Iris pigment epithelial cell (primary cell): ENCODE data around the gene PSMB5.

Experiments used
- DNase-seq: peaks from one replicate; pipeline ENCODE4 v3.0.0-alpha.2; 2011; ENCODE audit warnings: low read depth

PSMB5 gene

GRCh38 chr14:23058654-23059504 lies 24.2 kb upstream of the PSMB5 start:
- no peak for DNase-seq

GRCh38 chr14:23057757-23058653 lies 23.3 kb upstream of the PSMB5 start:
- peak; percentile 76 for DNase-seq

- DNase-seq = peak; percentile 71
These were observed 22.5 kb upstream of the PSMB5 start, which contains the start of gene CDH24 for GRCh38 chr14:23056956-23057756. CDH24 (minus strand) TSS chr14:23057520; CDS start chr14:23055733, 1,787 bp downstream.

GRCh38 chr14:23056145-23056955 lies 21.6 kb upstream of the PSMB5 start:
- peak; percentile 66 for DNase-seq

GRCh38 chr14:23055621-23056144 lies 21.0 kb upstream of the PSMB5 start:
- DNase-seq = no peak

- no peak for DNase-seq
These were observed 20.4 kb upstream of the PSMB5 start for GRCh38 chr14:23055147-23055550.

GRCh38 chr14:23054000-23054811 lies 19.5 kb upstream of the PSMB5 start:
- DNase-seq = no peak

- DNase-seq = no peak
These were observed 18.7 kb upstream of the PSMB5 start for GRCh38 chr14:23053426-23053825.

GRCh38 chr14:23052671-23053070 lies 18.0 kb upstream of the PSMB5 start:
- DNase-seq = no peak

GRCh38 chr14:23052182-23052623 lies 17.5 kb upstream of the PSMB5 start:
- no peak for DNase-seq

GRCh38 chr14:23051141-23052057 lies 16.7 kb upstream of the PSMB5 start:
- DNase-seq = no peak

GRCh38 chr14:23049011-23049410 lies 14.3 kb upstream of the PSMB5 start:
- DNase-seq = no peak

- DNase-seq = no peak
These were observed 13.3 kb upstream of the PSMB5 start for GRCh38 chr14:23047751-23048693.

GRCh38 chr14:23047034-23047634 lies 12.4 kb upstream of the PSMB5 start:
- no peak for DNase-seq

- DNase-seq = no peak
These were observed 11.0 kb upstream of the PSMB5 start for GRCh38 chr14:23045419-23046357.

GRCh38 chr14:23044840-23045239 lies 10.1 kb upstream of the PSMB5 start:
- DNase-seq = no peak
